K562 (cell line): ENCODE data around the gene KRT222. TPM values are rescaled to one million over a fixed set of nuclear protein-coding genes. Genes with fewer than 3 reads are reported as not detected.

Experiments used
- ATAC-seq: fragments of 200-7000 bp; cut with Tn5 transposase; 3 replicates; pipeline ENCODE4 v1.9.1; 2020; ENCODE audit warnings: moderate library complexity
- BruUV-seq: library from RNA; stranded (reverse); fragments of 400-500 nt; replicated peaks from 2 replicates; lab custom pipeline; 2021; lab: Mats Ljungman, UMichigan
- CTCF ChIA-PET: fragments of 300-600 bp; formaldehyde crosslinking; extraction: SDS; loops from one replicate; lab custom pipeline; 2021; ENCODE audit warnings: low intra/inter-chr PET ratio; lab: Yijun Ruan, JAX
- POLR2A ChIA-PET: fragments of 300-600, 350-650 bp; sonication (Branson Sonifier 250); formaldehyde crosslinking; extraction: SDS; loops from one replicate; lab custom pipeline; 2021; ENCODE audit warnings: antibody characterized with exemption, inconsistent platforms; lab: Yijun Ruan, JAX
- DNase-seq, 4 experiments: peaks; one replicate each; pipeline versions ENCODE4 v3.0.0 to v3.0.0-alpha.2; 2011 to 2018; ENCODE audit warnings: low spot score in 3 of 4, mixed read lengths in 3 of 4; ENCODE audit errors: extremely low read depth in 1 of 4
- FAIRE-seq: peaks from 2 replicates; lab custom pipeline; 2011; peaks lifted over from hg19 to GRCh38; lab: Jason Lieb, UNC
- H2AFZ ChIP-seq: 2 replicates; pipeline ENCODE4 v1.6.0; 2011; ENCODE audit warnings: low read depth, low read length, control low read depth, inconsistent platforms
- H3K27ac ChIP-seq: fragments of 200-600 bp; 3 replicates; pipeline ENCODE4 v1.8.0; 2011; ENCODE audit warnings: low read depth, mild to moderate bottlenecking, control low read depth, inconsistent platforms, low read length, moderate library complexity, mixed read lengths; ENCODE audit errors: extremely low read depth
- H3K27me3 ChIP-seq, 2 experiments: fragments of 300-600 bp in 1 of 2; 2 replicates in 1 of 2; 3 replicates in 1 of 2; pipeline versions ENCODE4 v1.6.0 to v1.8.0; 2011; ENCODE audit warnings: inconsistent platforms in 2 of 2, low read length in 2 of 2, mild to moderate bottlenecking in 1 of 2, mixed read lengths in 1 of 2, moderate library complexity in 1 of 2; ENCODE audit not compliant: control insufficient read depth in 2 of 2, insufficient read depth in 2 of 2
- H3K36me3 ChIP-seq: fragments of 300-600 bp; 3 replicates; pipeline ENCODE4 v1.8.0; 2011; ENCODE audit warnings: mild to moderate bottlenecking, low read length, inconsistent platforms; ENCODE audit not compliant: control insufficient read depth, insufficient read depth
- H3K4me1 ChIP-seq, 2 experiments: fragments of 200-600 bp in 1 of 2; replicated peaks in 1 of 2; 2 replicates in 1 of 2; 3 replicates in 1 of 2; pipeline versions ENCODE4 v1.5.1 to v1.8.0; 2011; ENCODE audit warnings: inconsistent platforms in 2 of 2, low read length in 2 of 2, mild to moderate bottlenecking in 1 of 2, mixed read lengths in 1 of 2, moderate library complexity in 1 of 2; ENCODE audit not compliant: control insufficient read depth in 2 of 2, insufficient read depth in 2 of 2
- H3K4me2 ChIP-seq: 2 replicates; pipeline ENCODE4 v1.6.1; 2011; ENCODE audit warnings: low read length, control low read depth, inconsistent platforms, mixed read lengths; ENCODE audit not compliant: insufficient read depth
- H3K4me3 ChIP-seq: fragments of 200-600 bp; sonication (generic), shearing (Covaris generic); 2 replicates; pipeline ENCODE4 v1.5.1; 2016; ENCODE audit warnings: control low read depth, inconsistent platforms
- H3K79me2 ChIP-seq: fragments of 200-600 bp; 3 replicates; pipeline ENCODE4 v1.8.0; 2011; ENCODE audit warnings: low read length, inconsistent platforms; ENCODE audit not compliant: control insufficient read depth, insufficient read depth
- H3K9ac ChIP-seq, 2 experiments: 2 replicates each; pipeline versions ENCODE4 v1.6.0 to v1.6.1; 2011; ENCODE audit warnings: low read depth in 2 of 2, low read length in 2 of 2, control low read depth in 1 of 2, inconsistent platforms in 1 of 2, mild to moderate bottlenecking in 1 of 2, mixed read lengths in 1 of 2; ENCODE audit not compliant: insufficient read depth in 1 of 2
- H3K9me1 ChIP-seq: one replicate; pipeline ENCODE4 v1.6.0; 2011; ENCODE audit warnings: inconsistent platforms, mild to moderate bottlenecking, low read length, moderate library complexity; ENCODE audit not compliant: control insufficient read depth, insufficient read depth
- H3K9me3 ChIP-seq: replicated peaks from 2 replicates; pipeline ENCODE4 v1.5.1; 2011; ENCODE audit warnings: low read depth, low read length, inconsistent platforms; ENCODE audit not compliant: control insufficient read depth, insufficient read depth
- H4K20me1 ChIP-seq: replicated peaks from 2 replicates; pipeline ENCODE4 v1.6.1; 2011; ENCODE audit warnings: low read length, inconsistent platforms, mixed read lengths; ENCODE audit not compliant: control insufficient read depth, insufficient read depth
- ATF1 ChIP-seq, 2 experiments: fragments of 450-650 bp in 1 of 2; IDR thresholded peaks; 2 replicates each; pipeline ENCODE4 v1.6.1; 2016; ENCODE audit warnings: missing compliant biosample characterization in 1 of 2, missing genetic modification characterization in 1 of 2
- BRD9 ChIP-seq: fragments of 450-650 bp; IDR thresholded peaks from 2 replicates; pipeline ENCODE4 v1.6.1; 2018; ENCODE audit warnings: low read depth; ENCODE audit not compliant: partially characterized antibody
- CCNT2 ChIP-seq: IDR thresholded peaks from 2 replicates; pipeline ENCODE4 v1.6.1; 2011; ENCODE audit warnings: borderline replicate concordance, low read depth, mild to moderate bottlenecking, moderate library complexity, mixed read lengths, low read length; ENCODE audit not compliant: insufficient read length; ENCODE audit errors: extremely low read depth
- EGR1 ChIP-seq: fragments of 450-650 bp; conservative IDR thresholded peaks from 2 replicates; pipeline ENCODE4 v1.6.1; 2017; ENCODE audit warnings: mild to moderate bottlenecking
- FOXJ2 ChIP-seq: fragments of 200-800 bp; sonication (Bioruptor generic); IDR thresholded peaks from 2 replicates; pipeline ENCODE4 v1.6.1; 2016; ENCODE audit warnings: missing genetic modification characterization, missing compliant biosample characterization
- FOXP4 ChIP-seq: sonication (generic); formaldehyde crosslinking; IDR thresholded peaks from 2 replicates; pipeline ENCODE4 v1.8.0; 2022; ENCODE audit warnings: mild to moderate bottlenecking, missing genetic modification reagents, borderline replicate concordance
- GABPB2 ChIP-seq: fragments of 250-450 bp; sonication (Bioruptor Pico); conservative IDR thresholded peaks from 2 replicates; pipeline ENCODE4 v1.5.1; 2021; ENCODE audit warnings: mild to moderate bottlenecking
- HCFC1 ChIP-seq: IDR thresholded peaks from 2 replicates; pipeline ENCODE4 v1.6.1; 2012; ENCODE audit warnings: low read depth, low read length, improper control_type of control experiment
- KHSRP ChIP-seq: fragments of 450-650 bp; IDR thresholded peaks from 2 replicates; pipeline ENCODE4 v1.6.1; 2017
- MAZ ChIP-seq, 2 experiments: fragments of 450-650 bp in 1 of 2; sonication (generic) in 1 of 2; formaldehyde crosslinking; IDR thresholded peaks in 1 of 2; conservative IDR thresholded peaks in 1 of 2; 2 replicates each; pipeline versions ENCODE4 v1.4.0 to v1.5.0; 2020; ENCODE audit warnings: mild to moderate bottlenecking in 1 of 2, missing genetic modification reagents in 1 of 2
- NEUROD1 ChIP-seq: fragments of 150-350 bp; IDR thresholded peaks from 2 replicates; pipeline ENCODE4 v1.6.1; 2014; ENCODE audit warnings: borderline replicate concordance, low read length, low read depth; ENCODE audit not compliant: partially characterized antibody
- NR1H2 ChIP-seq: sonication (generic); formaldehyde crosslinking; IDR thresholded peaks from 2 replicates; pipeline ENCODE4 v1.4.0; 2020; ENCODE audit warnings: mild to moderate bottlenecking, missing genetic modification reagents
- PCBP1 ChIP-seq: fragments of 200-400 bp; formaldehyde crosslinking; IDR thresholded peaks from 2 replicates; pipeline ENCODE4 v1.6.1; 2018; ENCODE audit warnings: mild to moderate bottlenecking, low read depth, low read length; ENCODE audit not compliant: poor library complexity, severe bottlenecking
- SIN3B ChIP-seq: fragments of 450-650 bp; IDR thresholded peaks from 2 replicates; pipeline ENCODE4 v1.6.1; 2017; ENCODE audit warnings: low read depth, mild to moderate bottlenecking, moderate library complexity
- SIRT6 ChIP-seq: IDR thresholded peaks from one replicate; pipeline ENCODE4 v1.6.1; 2012; ENCODE audit warnings: low read depth, mild to moderate bottlenecking, control low read depth, inconsistent platforms, low read length, moderate library complexity
- ZFPM2 ChIP-seq: fragments of 250-450 bp; sonication (Bioruptor Pico); IDR thresholded peaks from 2 replicates; pipeline ENCODE4 v1.5.1; 2022; ENCODE audit warnings: mild to moderate bottlenecking
- ZNF197 ChIP-seq: fragments of 200-800 bp; sonication (Bioruptor generic); IDR thresholded peaks from 2 replicates; pipeline ENCODE4 v1.6.1; 2016; ENCODE audit warnings: low read depth, missing genetic modification characterization, missing compliant biosample characterization
- WGBS: fragments of 100-300 bp; shearing (Covaris generic); methylation state at CpG from one replicate; pipeline ENCODE4 v1.1.6; 2016; ENCODE audit warnings: low coverage, mixed read lengths; ENCODE audit not compliant: insufficient coverage; ENCODE audit errors: missing lambda C conversion rate; 5-methylcytosine and 5-hydroxymethylcytosine counted together
- in situ Hi-C: fragments of 300-500 bp; cut with MboI; formaldehyde crosslinking; loops from 4 replicates; pipeline ENCODE4 v1.15.0; 2018; ENCODE audit warnings: inconsistent platforms, mixed read lengths
- intact Hi-C: fragments of 100-400 bp; cut with micrococcal nuclease; formaldehyde crosslinking; loops from 2 replicates; pipeline ENCODE4 v1.14.2; 2022
- polyA plus RNA-seq, 8 experiments: library from polyadenylated mRNA; depleted of rRNA in 4 of 8; stranded (reverse) in 5 of 8; unstranded in 3 of 8; fragments of >200 nt; fragmentation: Nextera tagmentation in 2 of 8; fragmentation: Illumina TruSeq in 1 of 8; extraction: Ambion mirVana in 2 of 8; extraction: Trizol in 1 of 8; gene quantifications; 2 replicates each; pipeline versions ENCODE4 v1.2.1 to v1.2.3, GENCODE V29; 2011 to 2014; ENCODE audit warnings: inconsistent platforms in 1 of 8, missing spikeins in 1 of 8
- total RNA-seq, 7 experiments: library from RNA; depleted of rRNA in 6 of 7; stranded (reverse); fragments of >200 nt in 6 of 7; fragmentation: Illumina TruSeq in 2 of 7; extraction: Trizol in 2 of 7; gene quantifications; 2 replicates each; pipeline versions ENCODE4 v1.2.1 to v1.2.3, GENCODE V29; 2011 to 2021; ENCODE audit warnings: low replicate concordance in 1 of 7
- TF ChIP-seq, protein P1 (sequence below): conservative IDR thresholded peaks from 2 replicates; pipeline ENCODE4 v1.6.1; 2011; ENCODE audit warnings: low read depth, mild to moderate bottlenecking, low read length; ENCODE audit not compliant: control insufficient read depth

Gene KRT222
- total and polyA plus RNA-seq, 9 of the 15 experiments (the other 6 are each of a cell fraction or from before 2014, with no cell fraction given), result 0.03 to 0.11 (median 0.05) TPM; not detected in 5

DNA sequence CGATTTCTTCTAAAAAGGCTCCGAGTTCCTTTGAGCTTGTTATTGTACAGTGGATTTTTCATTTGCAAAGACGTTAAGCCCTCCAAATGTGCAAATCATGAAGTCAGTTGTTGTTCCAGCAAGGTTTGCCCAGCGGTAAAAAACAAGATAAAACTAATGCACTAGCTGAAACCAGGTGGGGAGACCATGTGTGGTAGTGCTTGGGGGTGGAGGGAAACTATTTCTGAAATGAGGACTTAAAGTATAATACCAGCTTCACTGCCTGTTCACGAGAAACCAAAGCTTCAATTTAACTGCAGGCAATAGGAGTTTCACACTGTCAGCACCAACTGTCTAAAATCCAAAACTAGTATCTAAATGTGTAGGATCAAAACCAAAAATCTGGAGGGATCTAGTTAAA is 39.7 kb downstream of the KRT222 start:
- peaks cover 30% of the 10 kb centered on the region for H3K36me3 ChIP-seq
- H4K20me1 ChIP-seq, result no peaks in the 10 kb centered on the region
- ChIA-PET CTCF (no interaction called here), POLR2A (interaction anchor here (0.7 to 4.0 kb wide), 6 partner anchors 9 to 90 kb away, joined by 3 to 30 read pairs (median 8); partner anchors contain the start of gene SMARCE1)
- H3K9me1 ChIP-seq, result no peaks in the 10 kb centered on the region
- H3K4me1 ChIP-seq, result no peaks in the 10 kb centered on the region
- H3K27ac ChIP-seq, result no peak overlapping the region
- DNase-seq, result no peak
- no TSS peak for BruUV-seq
- H3K9ac ChIP-seq, result no peak overlapping the region
- intact Hi-C loops, result no loop called here
- in situ Hi-C loops, result no loop called here
- H3K9me3 ChIP-seq, result no peaks in the 10 kb centered on the region
- peaks cover 10 to 12% of the 10 kb centered on the region in 2 experiments for H3K27me3 ChIP-seq
- H3K79me2 ChIP-seq, result no peaks in the 10 kb centered on the region
- 24% methylated on average over 5 of the region's 5 CpGs for WGBS
- TF ChIP-seq ZNF197 (CRISPR knock-in tag) (no peak), HCFC1 (no peak), FOXP4 (CRISPR knock-in tag) (no peak), FOXJ2 (tag) (no peak), NR1H2 (CRISPR knock-in tag) (no peak), CCNT2 (no peak), ATF1 (CRISPR knock-in tag; IDR thresholded peaks at IDR 0.05) (no peak), ATF1 (tag; IDR thresholded peaks at IDR 0.05) (no peak), NEUROD1 (no peak), BRD9 (no peak), PCBP1 (no peak), ZFPM2 (CRISPR knock-in tag) (no peak), EGR1 (no peak), GABPB2 (CRISPR knock-in tag) (no peak), KHSRP (no peak), SIRT6 (no peak), SIN3B (no peak), MAZ (CRISPR knock-in tag; conservative IDR thresholded peaks at IDR 0.05 in 1 of 2, IDR thresholded peaks at IDR 0.05 in 1 of 2) (no peak)
- TF ChIP-seq, protein P1, sequence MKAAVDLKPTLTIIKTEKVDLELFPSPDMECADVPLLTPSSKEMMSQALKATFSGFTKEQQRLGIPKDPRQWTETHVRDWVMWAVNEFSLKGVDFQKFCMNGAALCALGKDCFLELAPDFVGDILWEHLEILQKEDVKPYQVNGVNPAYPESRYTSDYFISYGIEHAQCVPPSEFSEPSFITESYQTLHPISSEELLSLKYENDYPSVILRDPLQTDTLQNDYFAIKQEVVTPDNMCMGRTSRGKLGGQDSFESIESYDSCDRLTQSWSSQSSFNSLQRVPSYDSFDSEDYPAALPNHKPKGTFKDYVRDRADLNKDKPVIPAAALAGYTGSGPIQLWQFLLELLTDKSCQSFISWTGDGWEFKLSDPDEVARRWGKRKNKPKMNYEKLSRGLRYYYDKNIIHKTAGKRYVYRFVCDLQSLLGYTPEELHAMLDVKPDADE, result no peak
- no peak for ATAC-seq
- H3K4me2 ChIP-seq, result no peak overlapping the region
- FAIRE-seq, result no peak
- H2AFZ ChIP-seq, result no peak overlapping the region
- no peak overlapping the region for H3K4me3 ChIP-seq
